T-helper 2 cell treated with Interferon-gamma antibody and Interleukin-4, amounts not matched to agents 100 ng/mL and 5 ng/mL, for 36 hours (primary cell): ENCODE results near the gene C2orf15. TPM values are rescaled to one million over a fixed set of nuclear protein-coding genes. Genes with fewer than 3 reads are reported as not detected.
"Not testable (repeated sequence)": the region's sequence is repeated elsewhere in the genome, so short reads cannot be mapped to it uniquely, and the experiment has no call there.

Experiments used
- intact Hi-C: fragments of 100-400 bp; cut with micrococcal nuclease; formaldehyde crosslinking; loops from one replicate; pipeline ENCODE4 v1.15.1; 2023
- total RNA-seq: library from RNA; stranded (reverse); gene quantifications from 2 replicates; pipeline ENCODE4 v1.2.3, GENCODE V29; 2022

The C2orf15 gene
- total RNA-seq, 1 donor from 2014 or later: 0.20 TPM

DNA sequence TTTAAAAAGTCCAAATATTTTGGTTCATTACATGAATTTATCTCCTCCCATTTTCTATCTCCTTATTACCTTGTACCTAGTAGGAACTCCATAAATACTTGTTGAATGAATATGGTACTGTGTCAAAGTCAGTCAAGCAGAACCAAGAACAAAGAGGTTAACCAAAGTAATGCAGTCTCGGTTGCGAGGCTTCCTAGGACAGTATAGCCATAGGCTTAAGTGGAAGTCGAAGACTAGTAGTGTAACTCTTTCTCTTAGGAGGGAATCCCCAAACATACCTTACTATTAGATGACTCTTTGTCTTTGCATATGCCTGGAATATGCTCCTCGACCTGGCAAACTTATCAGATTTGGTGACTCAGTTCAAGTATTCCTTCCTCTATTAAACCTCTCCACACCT, 18.1 kb downstream of the C2orf15 start:
- intact Hi-C loops: loop anchor here (10.0 kb wide), 2 partner anchors 335 to 705 kb away; partner anchors contain the start of gene REV1

DNA sequence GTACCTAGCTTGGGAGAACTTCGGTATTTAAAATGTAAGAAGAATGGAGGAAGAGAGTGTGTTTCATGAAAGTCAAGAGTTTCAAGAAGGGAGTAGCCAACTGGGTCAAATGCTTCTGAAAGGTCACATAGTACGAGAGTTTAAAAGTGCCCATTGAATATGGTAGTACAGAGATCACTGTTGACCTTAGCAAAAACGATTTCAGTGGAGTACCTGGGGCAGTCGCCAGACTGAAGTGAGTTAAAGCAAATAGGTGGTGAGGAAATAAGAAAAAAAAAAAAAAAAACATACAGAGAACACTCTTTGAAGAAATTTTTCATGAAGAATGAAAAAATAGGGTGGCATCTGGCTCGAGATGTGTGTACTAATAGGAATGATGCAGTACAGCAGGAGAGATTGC, 24.7 kb downstream of the C2orf15 start:
- intact Hi-C loops: no loop called here

DNA sequence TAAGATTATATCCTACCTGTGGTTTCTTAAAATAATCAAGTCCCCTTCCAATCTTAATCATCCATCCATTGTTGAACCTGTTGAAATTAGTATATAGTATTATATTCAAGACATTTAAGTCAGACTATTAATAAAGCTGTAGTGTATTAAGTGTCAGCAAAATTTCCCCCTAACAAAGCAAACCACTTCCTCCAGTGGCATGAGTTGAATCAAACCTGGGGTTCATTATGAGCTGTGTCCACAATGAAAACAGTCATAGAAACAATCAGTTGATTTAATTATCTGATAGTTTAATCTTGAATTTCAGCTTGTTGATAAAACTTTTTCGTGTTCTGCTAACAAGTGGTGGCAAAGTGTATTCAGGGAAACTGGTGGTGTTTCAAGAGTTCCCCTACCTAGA, 28.0 kb downstream of the C2orf15 start:
- intact Hi-C loops: no loop called here

DNA sequence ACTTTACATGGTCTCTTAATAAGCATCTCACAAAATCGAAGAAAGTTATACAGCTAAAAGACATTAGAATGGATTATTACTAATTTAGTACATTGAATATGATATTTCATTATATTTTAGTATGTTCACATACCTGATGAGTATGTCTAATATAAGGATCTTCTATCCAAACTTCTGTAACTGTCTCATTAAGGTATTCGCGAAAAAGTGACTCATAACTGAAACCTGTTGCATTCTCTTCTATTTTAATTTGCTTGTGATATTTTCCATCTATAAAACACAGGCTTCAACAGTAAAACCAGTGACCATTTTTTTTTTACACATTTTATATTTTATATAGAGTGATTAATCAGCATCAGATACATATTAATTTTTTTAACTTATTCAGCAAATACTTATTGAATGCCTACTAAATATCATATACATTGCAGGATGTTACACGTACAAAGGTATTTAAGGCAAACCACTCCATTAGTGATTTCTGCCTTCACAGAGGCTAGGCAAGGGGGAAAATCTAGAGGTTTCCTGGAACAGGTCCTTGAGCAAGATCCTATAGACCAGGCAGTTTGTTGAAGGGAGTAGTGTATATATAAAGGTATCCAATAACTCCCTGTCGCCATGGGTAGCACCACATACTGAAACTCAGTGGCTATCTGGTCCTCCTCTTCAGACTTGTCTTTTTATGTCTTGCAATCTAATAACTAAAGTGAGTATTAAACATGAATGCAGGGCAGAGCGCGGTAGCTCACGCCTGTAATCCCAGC, 30.1 kb downstream of the C2orf15 start:
- intact Hi-C loops: no loop called here

DNA sequence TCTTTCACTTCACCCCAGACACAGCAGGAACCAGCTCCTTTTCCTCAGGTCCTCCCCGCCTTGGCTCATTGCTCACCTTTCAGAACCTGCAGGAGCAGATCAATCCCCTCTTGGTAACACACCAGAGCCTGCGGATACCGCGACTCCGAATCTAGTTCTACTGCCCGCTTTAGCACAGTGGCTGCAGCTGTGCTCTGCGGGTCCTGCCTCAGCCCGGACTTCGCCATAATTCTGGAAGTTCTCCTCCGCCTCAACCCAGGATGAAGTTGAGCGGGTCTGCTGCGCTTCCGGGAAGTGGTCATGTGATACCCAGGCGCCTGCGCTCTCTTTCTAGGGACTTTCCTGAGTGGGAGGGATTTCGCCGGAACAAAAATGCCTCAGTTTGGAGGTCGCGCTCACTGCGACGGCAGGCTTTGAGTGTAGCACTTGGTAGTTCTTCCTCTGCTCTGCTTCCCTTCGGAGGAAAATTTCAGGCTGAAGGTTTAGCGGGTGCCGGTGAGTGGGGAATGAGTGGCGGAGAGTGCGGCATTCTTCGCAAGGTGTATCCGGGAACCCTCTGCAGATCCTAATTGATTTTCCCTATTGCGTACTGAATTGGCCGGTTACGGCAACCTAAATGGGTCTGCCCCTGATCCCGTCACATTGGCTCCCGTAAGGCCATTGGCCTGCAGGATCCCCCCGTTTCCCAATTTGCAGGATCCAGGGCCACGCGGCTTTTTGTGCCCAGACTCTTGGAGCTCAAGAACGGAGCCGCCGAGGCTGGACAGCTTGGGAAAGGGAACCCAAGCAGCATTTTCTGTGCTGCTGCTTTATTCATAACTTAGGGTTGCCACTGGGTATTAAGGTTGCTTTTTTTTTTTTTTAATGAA, 39.5 kb downstream of the C2orf15 start, which contains the start of the genes MITD1 and MRPL30:
Gene MITD1, minus strand, starts transcription at position 304 of the 869 bp plus-strand sequence. Its CDS starts 77 bp downstream, at position 227.
Gene MRPL30, plus strand, starts transcription at position 430 of the 869 bp plus-strand sequence. CDS start 5,020 bp downstream, outside the sequence.
- intact Hi-C loops: loop anchor here (1.0 kb wide), 4 partner anchors 26 to 309 kb away; partner anchors contain the start of genes C2orf15, REV1 and TXNDC9

DNA sequence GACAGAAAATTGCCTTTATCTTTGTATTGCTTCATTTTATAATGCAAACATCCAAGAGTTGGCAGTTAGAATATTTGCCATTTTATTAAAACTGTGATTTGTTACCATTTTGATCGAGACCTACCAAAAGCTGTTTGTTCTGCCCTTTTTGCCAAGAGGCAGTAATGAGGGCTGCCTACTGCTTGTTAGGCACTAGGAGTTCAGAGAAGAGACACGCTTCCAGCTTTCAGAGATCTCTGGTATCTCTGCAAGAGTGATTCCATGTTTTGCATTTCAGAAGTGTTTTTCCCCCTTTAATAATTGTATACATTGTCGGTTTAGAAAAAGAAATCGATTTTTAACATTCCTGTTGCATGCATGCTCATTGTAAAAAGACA, 40.1 kb downstream of the C2orf15 start:
- intact Hi-C loops: loop anchor here (1.0 kb wide), 4 partner anchors 26 to 309 kb away; partner anchors contain the start of genes C2orf15, REV1 and TXNDC9

DNA sequence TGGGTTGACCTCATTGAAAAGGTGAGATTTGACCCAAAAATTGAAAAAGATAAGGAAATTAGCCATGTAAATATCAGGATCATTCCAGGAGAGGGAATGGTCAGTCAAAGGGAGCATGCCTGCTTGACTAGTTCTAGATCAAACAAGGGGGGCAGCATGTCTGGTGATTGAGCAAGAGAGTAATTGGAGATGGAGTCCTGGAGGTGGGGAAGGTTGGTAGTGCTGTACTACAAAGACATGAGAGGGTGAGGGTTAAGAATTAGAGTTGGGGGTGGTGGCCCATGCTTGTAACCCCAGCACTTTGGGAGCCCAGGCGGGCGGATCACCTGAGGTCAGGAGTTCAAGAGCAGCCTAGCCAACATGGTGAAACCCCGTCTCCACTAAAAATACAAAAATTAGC, 41.5 kb downstream of the C2orf15 start:
- intact Hi-C loops: no loop called here

DNA sequence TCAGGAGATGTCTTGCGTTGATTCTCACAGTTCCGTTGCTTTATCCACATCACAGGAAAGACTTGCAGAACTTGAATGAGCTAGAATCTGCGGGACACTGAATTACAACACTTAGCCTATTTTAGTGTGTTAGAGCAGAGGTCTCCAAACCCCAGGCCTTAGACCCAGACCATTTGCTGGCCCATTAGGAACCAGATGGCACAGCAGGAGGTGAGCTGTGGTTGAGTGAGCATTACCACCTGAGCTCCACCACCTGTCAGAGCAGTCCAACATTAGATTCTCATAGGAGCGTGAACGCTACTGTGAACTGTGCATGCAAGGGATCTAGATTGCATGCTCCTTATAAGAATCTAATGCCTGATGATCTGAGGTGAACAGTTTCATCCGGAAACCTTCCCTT, 43.3 kb downstream of the C2orf15 start:
- intact Hi-C loops: no loop called here

DNA sequence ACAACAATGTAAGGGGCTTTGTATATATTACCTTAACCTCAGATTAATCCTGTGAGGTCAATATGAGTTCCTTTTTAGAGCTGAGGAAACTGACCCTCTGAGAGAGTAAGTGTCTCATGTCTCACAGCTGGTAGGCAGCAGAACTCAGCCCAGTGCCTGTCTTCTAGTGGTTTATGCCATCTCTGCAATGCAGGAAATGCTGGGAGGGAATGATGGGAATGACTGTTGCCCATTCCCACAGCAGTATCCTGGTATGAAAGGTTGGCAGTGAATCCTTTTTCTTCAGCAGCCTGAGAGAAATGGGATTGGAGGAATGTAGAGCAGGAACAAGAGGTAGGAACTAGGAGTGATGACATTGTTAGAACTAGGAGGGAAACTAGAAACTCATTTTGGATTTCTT, 45.5 kb downstream of the C2orf15 start:
- intact Hi-C loops: no loop called here

DNA sequence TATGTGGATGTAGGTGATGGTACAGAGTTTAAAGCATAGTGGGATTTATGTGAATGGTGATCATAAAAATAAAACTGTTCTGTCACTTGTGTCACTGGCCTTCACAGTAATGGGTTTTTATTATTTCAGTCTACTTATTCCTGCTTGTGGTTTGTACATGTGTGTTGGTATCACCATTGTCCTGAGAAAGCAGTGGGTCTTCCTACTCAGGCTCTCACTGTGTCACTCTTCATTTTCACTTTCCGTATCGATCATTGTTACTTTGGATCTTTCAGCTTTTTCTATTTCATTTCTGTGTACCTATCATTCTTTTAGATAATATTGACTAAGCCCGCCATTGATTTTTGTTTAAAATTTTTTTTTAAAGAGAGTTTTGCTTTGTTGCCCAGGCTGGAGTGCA, 46.9 kb downstream of the C2orf15 start:
- intact Hi-C loops: no loop called here

DNA sequence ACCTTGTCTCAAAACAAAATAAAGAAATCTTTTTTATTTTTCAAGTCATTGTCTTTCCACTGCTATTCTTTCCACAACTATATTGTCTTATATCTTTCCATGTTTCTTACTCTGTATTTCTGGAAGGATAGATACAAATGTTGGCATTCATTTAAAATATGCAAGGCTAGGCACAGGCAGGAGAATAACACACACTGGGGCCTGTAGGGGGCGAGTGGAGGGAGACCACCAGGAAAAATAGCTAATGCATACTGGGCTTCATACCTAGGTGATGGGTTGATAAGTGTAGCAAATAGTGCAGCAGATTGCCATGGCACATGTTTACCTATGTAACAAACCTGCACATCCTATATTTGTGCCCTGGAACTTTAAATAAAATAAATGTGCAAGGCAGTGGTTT, 49.0 kb downstream of the C2orf15 start:
- intact Hi-C loops: no loop called here

DNA sequence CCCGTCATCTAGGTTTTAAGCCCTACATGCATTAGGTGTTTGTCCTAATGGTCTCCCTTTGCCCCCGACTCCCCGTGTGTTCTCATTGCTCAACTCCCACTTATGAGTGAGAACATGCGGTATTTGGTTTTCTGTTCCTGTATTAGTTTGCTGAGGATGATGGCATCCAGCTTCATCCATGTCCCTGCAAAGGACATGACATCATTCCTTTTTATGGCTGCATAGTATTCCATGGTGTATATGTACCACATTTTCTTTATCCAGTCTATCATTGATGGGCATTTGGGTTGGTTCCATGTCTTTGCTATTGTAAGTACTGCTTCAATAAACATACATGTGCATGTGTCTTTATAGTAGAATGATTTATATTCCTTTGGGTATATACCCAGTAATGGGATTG, 50.9 kb downstream of the C2orf15 start:
- intact Hi-C loops: not testable (repeated sequence)

DNA sequence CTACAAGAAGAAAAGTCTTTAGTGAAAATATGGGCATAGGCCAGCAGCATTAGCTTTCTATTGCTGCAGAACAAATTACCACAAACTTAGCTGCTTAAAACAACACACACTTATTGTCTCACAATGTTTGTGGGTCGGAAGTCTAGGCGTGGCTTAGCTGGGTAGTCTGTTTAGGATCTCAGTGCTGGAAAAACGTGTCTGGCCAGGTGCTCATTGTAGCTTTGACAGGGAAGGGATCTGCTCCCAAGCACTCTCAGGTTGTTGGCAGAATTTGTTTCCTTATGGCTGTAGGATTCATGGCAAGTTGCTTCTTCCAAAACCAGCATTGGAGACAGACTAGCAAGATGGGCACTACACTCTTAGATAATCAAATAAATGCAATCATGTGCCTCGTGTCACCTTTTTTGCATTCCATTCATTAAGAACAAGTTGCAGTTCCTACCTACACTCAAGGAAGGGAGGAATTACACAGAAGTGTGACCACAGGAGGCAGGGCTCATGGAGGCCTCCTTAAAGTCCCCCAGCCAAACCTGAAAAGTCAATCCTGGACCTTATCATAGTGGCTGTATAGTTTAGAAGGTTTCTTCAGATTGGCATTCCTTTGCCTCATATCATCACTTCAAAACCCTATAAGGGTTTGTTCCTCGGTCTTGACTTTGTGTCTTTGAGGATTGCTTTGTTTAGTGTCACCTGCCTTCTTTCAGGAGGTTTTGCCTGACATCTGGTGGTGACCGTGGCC, 56.8 kb downstream of the C2orf15 start:
- intact Hi-C loops: no loop called here

DNA sequence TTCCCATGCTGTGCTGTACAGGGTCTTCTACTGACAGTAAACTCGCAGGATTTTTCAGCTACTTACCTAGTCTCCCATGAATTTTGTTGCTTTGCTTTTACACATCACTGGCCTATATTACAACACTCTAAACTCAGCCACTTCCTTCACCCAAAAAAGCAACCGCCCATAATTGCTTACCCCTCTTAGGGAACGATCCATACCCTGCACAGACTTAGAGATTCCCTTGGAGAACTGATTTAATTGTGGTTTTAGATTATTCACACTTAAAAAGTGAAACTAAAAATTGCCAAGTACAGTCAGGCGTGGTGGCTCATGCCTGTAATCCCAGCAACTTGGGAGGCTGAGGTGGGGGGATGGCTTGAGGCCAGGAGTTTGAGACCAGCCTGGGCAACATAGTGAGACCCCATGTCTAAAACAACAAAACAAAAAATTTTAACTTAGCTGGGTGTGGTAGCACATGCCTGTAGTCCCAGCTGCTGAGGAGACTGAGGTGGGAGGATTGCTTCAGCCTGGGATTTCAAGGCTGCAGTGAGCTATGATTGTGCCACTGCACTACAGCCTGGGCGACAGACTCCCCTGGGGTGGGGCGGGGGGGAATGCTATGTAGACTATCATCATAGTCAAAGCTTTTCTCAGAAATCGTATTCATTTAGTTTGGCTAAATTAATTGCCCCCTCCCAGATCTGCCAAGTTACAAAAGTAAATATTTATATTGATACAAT, 58.7 kb downstream of the C2orf15 start:
- intact Hi-C loops: no loop called here

Other genes starting within 250 kb of the C2orf15 start
- gene CRACDL, start 205.5 kb upstream of the C2orf15 start, total RNA-seq: 0.41 and 0.48 TPM in 2 replicates
- 2.5 and 3.5 TPM in 2 replicates for gene TSGA10, start 13.2 kb downstream of the C2orf15 start, total RNA-seq
- 7.7 and 8.0 TPM in 2 replicates for gene LIPT1, start 13.3 kb downstream of the C2orf15 start, total RNA-seq
- gene MITD1, start 39.4 kb downstream of the C2orf15 start, total RNA-seq: 61.2 and 63.4 TPM in 2 replicates
- 22.3 and 24.0 TPM in 2 replicates for gene MRPL30, start 39.5 kb downstream of the C2orf15 start, total RNA-seq
- gene LYG2, start 114.0 kb downstream of the C2orf15 start, total RNA-seq: not detected in 2 replicates
- gene LYG1, start 159.5 kb downstream of the C2orf15 start, total RNA-seq: 2.1 and 2.4 TPM in 2 replicates
- 33.3 and 33.6 TPM in 2 replicates for gene TXNDC9, start 194.6 kb downstream of the C2orf15 start, total RNA-seq
- gene EIF5B, start 195.7 kb downstream of the C2orf15 start, total RNA-seq: 56.2 and 58.1 TPM in 2 replicates